IMR-90 (cell line): ENCODE results near the gene COQ4. TPM values are rescaled to one million over a fixed set of nuclear protein-coding genes. Genes with fewer than 3 reads are reported as not detected.

Experiments
- ATAC-seq: fragments of 200-7000 bp; cut with Tn5 transposase; 2 replicates; pipeline ENCODE4 v1.9.1; 2020; ENCODE audit warnings: low read depth, mild to moderate bottlenecking, moderate library complexity
- BruUV-seq: library from RNA; stranded (reverse); fragments of 400-500 nt; replicated peaks from 2 replicates; lab custom pipeline; 2021; lab: Mats Ljungman, UMichigan
- CTCF ChIA-PET: fragments of 300-600 bp; formaldehyde crosslinking; extraction: SDS; loops from one replicate; lab custom pipeline; 2021; ENCODE audit warnings: antibody characterized with exemption; lab: Yijun Ruan, JAX
- POLR2A ChIA-PET: fragments of 300-600 bp; sonication (Branson Sonifier 250); formaldehyde crosslinking; loops from one replicate; lab custom pipeline; 2022; ENCODE audit warnings: antibody characterized with exemption; ENCODE audit not compliant: unreplicated experiment; lab: Charles Lee
- DNase-seq: peaks from one replicate; pipeline ENCODE4 v3.0.0; 2013
- H2AFZ ChIP-seq: replicated peaks from 2 replicates; pipeline ENCODE3; 2013; ENCODE audit warnings: low read length, mild to moderate bottlenecking; ENCODE audit not compliant: poor library complexity
- H2AK5ac ChIP-seq: 2 replicates; pipeline ENCODE4 v1.6.1; 2013; ENCODE audit warnings: low read depth, low read length, inconsistent platforms
- H2AK9ac ChIP-seq: replicated peaks from 2 replicates; pipeline ENCODE3; 2013; ENCODE audit warnings: mild to moderate bottlenecking, low read depth, low read length, moderate library complexity; ENCODE audit not compliant: poor library complexity
- H2BK120ac ChIP-seq: 2 replicates; pipeline ENCODE4 v1.6.1; 2013; ENCODE audit warnings: low read depth, low read length, inconsistent platforms
- H2BK15ac ChIP-seq: 3 replicates; pipeline ENCODE4 v1.6.1; 2013; ENCODE audit warnings: low read depth, low read length, inconsistent platforms
- H2BK20ac ChIP-seq: 2 replicates; pipeline ENCODE4 v1.6.1; 2013; ENCODE audit warnings: low read depth, mild to moderate bottlenecking, inconsistent platforms, low read length, moderate library complexity
- H2BK5ac ChIP-seq: 2 replicates; pipeline ENCODE4 v1.6.1; 2013; ENCODE audit warnings: mild to moderate bottlenecking, low read depth, low read length, inconsistent platforms; ENCODE audit not compliant: poor library complexity, severe bottlenecking
- H3K14ac ChIP-seq: replicated peaks from 2 replicates; pipeline ENCODE4 v1.6.1; 2013; ENCODE audit warnings: low read depth, low read length, inconsistent platforms
- H3K18ac ChIP-seq: 2 replicates; pipeline ENCODE4 v1.6.1; 2013; ENCODE audit warnings: low read depth, low read length, control low read depth
- H3K23ac ChIP-seq: 2 replicates; pipeline ENCODE4 v1.6.1; 2013; ENCODE audit warnings: low read depth, low read length, inconsistent platforms
- H3K27ac ChIP-seq: 2 replicates; pipeline ENCODE4 v1.5.1; 2013; ENCODE audit warnings: mild to moderate bottlenecking, control low read depth, low read length; ENCODE audit not compliant: insufficient read depth
- H3K27me3 ChIP-seq: 2 replicates; pipeline ENCODE4 v1.6.1; 2013; ENCODE audit warnings: low read length; ENCODE audit not compliant: control insufficient read depth, insufficient read depth
- H3K36me3 ChIP-seq: 2 replicates; pipeline ENCODE4 v1.6.1; 2013; ENCODE audit warnings: low read length, mixed read lengths; ENCODE audit not compliant: control insufficient read depth, insufficient read depth
- H3K4ac ChIP-seq: 2 replicates; pipeline ENCODE4 v1.6.1; 2013; ENCODE audit warnings: low read depth, low read length, inconsistent platforms
- H3K4me1 ChIP-seq: 2 replicates; pipeline ENCODE4 v1.6.1; 2013; ENCODE audit warnings: low read length, mixed read lengths; ENCODE audit not compliant: control insufficient read depth, insufficient read depth
- H3K4me2 ChIP-seq: 2 replicates; pipeline ENCODE4 v1.6.1; 2013; ENCODE audit warnings: low read depth, mild to moderate bottlenecking, control low read depth, low read length, moderate library complexity
- H3K4me3 ChIP-seq: 2 replicates; pipeline ENCODE4 v1.5.1; 2013; ENCODE audit warnings: low read depth, mild to moderate bottlenecking, control low read depth, low read length, moderate library complexity; ENCODE audit not compliant: insufficient read depth
- H3K56ac ChIP-seq: 2 replicates; pipeline ENCODE4 v1.6.1; 2013; ENCODE audit warnings: low read length, inconsistent platforms; ENCODE audit not compliant: insufficient read depth; ENCODE audit errors: extremely low read depth
- H3K79me1 ChIP-seq, 2 experiments: 2 replicates each; pipeline ENCODE4 v1.6.1; 2013; ENCODE audit warnings: low read length in 2 of 2, inconsistent platforms in 1 of 2, low read depth in 1 of 2
- H3K9ac ChIP-seq: 2 replicates; pipeline ENCODE4 v1.6.1; 2013; ENCODE audit warnings: low read depth, low read length, control low read depth
- H3K9me1 ChIP-seq: 2 replicates; pipeline ENCODE4 v1.6.1; 2013; ENCODE audit warnings: low read length, inconsistent platforms; ENCODE audit not compliant: insufficient read depth
- H3K9me3 ChIP-seq: 2 replicates; pipeline ENCODE4 v1.6.1; 2013; ENCODE audit warnings: low read length; ENCODE audit not compliant: control insufficient read depth, insufficient read depth
- H4K20me1 ChIP-seq: 2 replicates; pipeline ENCODE4 v1.6.1; 2013; ENCODE audit warnings: low read length, inconsistent platforms; ENCODE audit not compliant: insufficient read depth
- H4K5ac ChIP-seq: 2 replicates; pipeline ENCODE4 v1.6.1; 2013; ENCODE audit warnings: mild to moderate bottlenecking, low read depth, low read length, control low read depth
- H4K8ac ChIP-seq, 2 experiments: 2 replicates each; pipeline ENCODE4 v1.6.1; 2013; ENCODE audit warnings: low read depth in 2 of 2, low read length in 2 of 2, control low read depth in 1 of 2, inconsistent platforms in 1 of 2
- H4K91ac ChIP-seq: 2 replicates; pipeline ENCODE4 v1.6.1; 2013; ENCODE audit warnings: low read depth, low read length, inconsistent platforms; ENCODE audit not compliant: insufficient read depth
- MAFK ChIP-seq: IDR thresholded peaks from 2 replicates; pipeline ENCODE4 v1.6.1; 2012; ENCODE audit warnings: low read depth, low read length, improper control_type of control experiment
- MXI1 ChIP-seq: IDR thresholded peaks from 2 replicates; pipeline ENCODE4 v1.6.1; 2012; ENCODE audit warnings: low read depth, mild to moderate bottlenecking, low read length, moderate library complexity, borderline replicate concordance
- RAD21 ChIP-seq: IDR thresholded peaks from 2 replicates; pipeline ENCODE4 v1.6.1; 2012; ENCODE audit warnings: low read length, improper control_type of control experiment
- WGBS, 2 experiments: methylation state at CpG; one replicate each; pipeline versions ENCODE4 v1.1.5 to v1.1.7; 2013; ENCODE audit warnings: missing lambda C conversion rate in 2 of 2; ENCODE audit not compliant: insufficient read length in 1 of 2; ENCODE audit errors: extremely low coverage in 2 of 2; 5-methylcytosine and 5-hydroxymethylcytosine counted together
- dilution Hi-C: fragments of 300-500 bp; cut with HindIII; formaldehyde crosslinking; loops from one replicate; pipeline ENCODE4 v1.14.3; 2018; ENCODE audit warnings: low sequenced_read_pairs; ENCODE audit not compliant: unreplicated experiment
- in situ Hi-C: fragments of 300-500 bp; cut with MboI; formaldehyde crosslinking; loops from 3 replicates; pipeline ENCODE4 v1.14.3; 2019; ENCODE audit warnings: low sequenced_read_pairs, inconsistent platforms, mixed read lengths
- intact Hi-C: fragments of 100-400 bp; cut with micrococcal nuclease; formaldehyde crosslinking; loops from 2 replicates; pipeline ENCODE4 v1.10.0; 2022
- polyA plus RNA-seq, 3 experiments: library from polyadenylated mRNA; depleted of rRNA; stranded (reverse); fragments of >200 nt; gene quantifications; 2 replicates each; pipeline ENCODE4 v1.2.3, GENCODE V29; 2012; ENCODE audit warnings: low replicate concordance in 1 of 3
- total RNA-seq: library from RNA; depleted of rRNA; stranded (reverse); fragments of >200 nt; gene quantifications from 2 replicates; pipeline ENCODE4 v1.2.3, GENCODE V29; 2012

COQ4 gene
- total and polyA plus RNA-seq, 2 of the 4 experiments (the other 2 are of a cell fraction), result 20.1 to 41.4 TPM

- no peak overlapping the region for H3K9ac ChIP-seq
- ATAC-seq (no peak), DNase-seq (no peak)
- intact Hi-C loops (no loop called here), dilution Hi-C loops (no loop called here), in situ Hi-C loops (no loop called here)
- peaks cover 37 to 75% of the 10 kb centered on the region in 2 experiments for H3K79me1 ChIP-seq
- H3K18ac ChIP-seq, result no peak overlapping the region
- no peak overlapping the region for H3K23ac ChIP-seq
- no peak overlapping the region for H2BK5ac ChIP-seq
- H3K4ac ChIP-seq, result no peak overlapping the region
- H3K4me1 ChIP-seq, result peaks cover 11% of the 10 kb centered on the region
- ChIA-PET CTCF (no interaction called here), POLR2A (no interaction called here)
- no peak overlapping the region for H3K56ac ChIP-seq
- H2AK9ac ChIP-seq, result peak overlapping the region; percentile 5
- TF ChIP-seq MAFK, result peak; percentile 65
- no peak for TF ChIP-seq MXI1
- no peak for TF ChIP-seq RAD21
- no peak overlapping the region for H2AFZ ChIP-seq
- H3K36me3 ChIP-seq, result peaks cover 13% of the 10 kb centered on the region
- H3K9me3 ChIP-seq, result no peaks in the 10 kb centered on the region
- no peak overlapping the region for H3K4me3 ChIP-seq
- H2BK120ac ChIP-seq, result no peak overlapping the region
- H3K27ac ChIP-seq, result no peak overlapping the region
- no peak overlapping the region for H2AK5ac ChIP-seq
- no peak overlapping the region for H2BK20ac ChIP-seq
- BruUV-seq, result no TSS peak
- no peak overlapping the region for H4K5ac ChIP-seq
- WGBS, 2 experiments, result 83% methylated on average over 1 of the region's 5 CpGs; no CpG with 5 or more reads in 1 of the 2 experiments
- no peaks in the 10 kb centered on the region for H3K27me3 ChIP-seq
- H4K8ac ChIP-seq, result no peak overlapping the region
- no peak overlapping the region for H4K91ac ChIP-seq
- H3K9me1 ChIP-seq, result peaks cover 12% of the 10 kb centered on the region
- no peak overlapping the region for H3K14ac ChIP-seq
- H3K4me2 ChIP-seq, result no peak overlapping the region
- no peak overlapping the region for H2BK15ac ChIP-seq
- H4K20me1 ChIP-seq, result 0 out of 2 replicates have a peak, but pooled peaks cover 4% of the 10 kb centered on the region
Observed at GRCh38 chr9:128375865-128376264, 53.2 kb downstream of the COQ4 start.
